AG10803 (cell line): ENCODE data around the gene DDR2.

Source experiments
- DNase-seq: peaks from one replicate; pipeline ENCODE4 v3.0.0; 2010; ENCODE audit warnings: low read depth
- H3K4me3 ChIP-seq: 2 replicates; pipeline ENCODE4 v1.5.1; 2011; ENCODE audit warnings: mild to moderate bottlenecking, low read length, control low read depth
- CTCF ChIP-seq: conservative IDR thresholded peaks from 2 replicates; pipeline ENCODE4 v1.5.1; 2011; ENCODE audit warnings: mild to moderate bottlenecking, low read length, control low read depth, inconsistent platforms

Gene DDR2

GRCh38 chr1:162619076-162619475 is 13.2 kb upstream of the DDR2 start:
- no peak for DNase-seq
- no peak for TF ChIP-seq CTCF
- H3K4me3 ChIP-seq: no peak overlapping the region

DNA sequence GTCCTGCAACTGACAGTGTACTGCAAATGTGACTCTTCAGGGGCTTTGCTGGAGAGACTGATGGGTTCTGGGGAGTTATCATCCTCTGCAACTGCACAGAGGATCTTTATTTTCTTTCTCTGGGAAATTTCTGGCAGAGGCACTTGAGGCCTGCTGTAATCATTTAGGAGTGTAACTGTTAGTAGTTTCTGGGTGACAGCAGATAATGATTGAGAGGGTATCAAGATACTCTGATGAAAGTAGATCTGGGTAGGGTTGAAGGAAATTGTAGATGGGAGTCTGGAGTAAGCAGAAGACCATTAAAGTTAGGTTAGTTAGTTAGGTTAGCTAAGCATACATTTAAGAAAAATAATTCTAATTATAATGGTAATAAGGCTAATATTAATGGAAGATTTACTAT is 11.0 kb upstream of the DDR2 start:
- no peak overlapping the region for H3K4me3 ChIP-seq
- DNase-seq: no peak
- TF ChIP-seq CTCF: no peak

DNA sequence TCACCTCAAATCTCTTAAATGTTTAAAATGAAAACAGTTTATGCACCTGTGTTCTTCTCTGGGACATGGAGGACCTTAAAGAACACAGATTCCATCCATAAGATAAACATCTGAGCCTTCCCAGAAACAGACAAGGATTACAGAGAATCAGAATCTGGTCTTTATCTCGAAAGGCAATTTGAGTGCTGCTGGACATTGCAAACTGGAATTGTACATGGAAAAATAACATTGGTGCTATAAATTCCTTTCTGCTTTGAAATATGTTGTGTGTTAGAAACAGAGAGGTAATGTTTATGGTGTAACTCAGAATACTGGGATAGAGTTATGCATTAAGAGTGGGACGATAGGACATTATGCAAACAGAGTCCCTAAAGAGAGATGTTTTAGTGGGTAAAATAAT is 6.6 kb upstream of the DDR2 start:
- no peak for DNase-seq
- no peak overlapping the region for H3K4me3 ChIP-seq

DNA sequence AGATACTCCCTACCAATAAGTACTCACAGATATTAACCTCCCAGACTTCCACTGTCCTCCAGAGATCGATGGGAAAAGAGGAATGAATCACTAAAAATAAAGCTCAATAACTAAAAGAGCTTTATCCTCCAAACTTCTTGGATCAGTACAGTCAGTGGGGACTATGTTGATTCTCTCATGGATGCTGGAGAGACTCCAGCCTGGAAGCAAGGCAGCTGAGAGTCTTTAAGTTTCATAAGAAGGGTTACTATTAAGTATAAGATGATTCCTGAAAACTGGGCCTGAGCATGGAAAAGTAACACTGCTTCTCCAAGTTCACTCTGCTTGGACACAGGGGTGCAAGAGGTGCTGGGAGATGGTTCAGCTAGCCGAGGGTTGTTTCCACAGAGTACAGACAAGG is 6.2 kb upstream of the DDR2 start:
- peak overlapping the region; percentile 44 for H3K4me3 ChIP-seq
- DNase-seq: peak; percentile 43
- TF ChIP-seq CTCF: no peak

More for the DNA sequence above, 6.6 kb upstream of the DDR2 start:
- no peak for TF ChIP-seq CTCF

DNA sequence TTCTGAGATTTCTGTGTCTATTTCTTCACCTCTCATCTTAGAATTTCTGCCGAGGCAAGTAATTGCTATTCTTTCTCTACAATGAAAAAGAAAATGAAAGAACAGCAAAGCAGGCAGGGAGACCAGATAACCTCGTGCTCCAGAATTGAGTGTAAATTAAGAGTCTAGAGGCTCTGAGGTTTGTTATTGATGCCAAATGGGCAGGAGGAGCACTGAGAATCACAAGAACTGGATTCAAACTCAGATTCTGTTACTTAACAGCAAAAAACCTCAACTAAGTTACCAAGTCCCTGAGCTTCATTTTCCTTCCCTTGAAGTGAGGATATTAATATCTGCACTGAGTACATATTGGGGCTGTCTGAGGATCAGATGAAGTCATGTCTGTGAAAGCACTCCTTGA is 5.5 kb upstream of the DDR2 start:
- peak; percentile 11 for DNase-seq
- H3K4me3 ChIP-seq: peak overlapping the region; percentile 44
- no peak for TF ChIP-seq CTCF

- DNase-seq: peak; percentile 55
- TF ChIP-seq CTCF: peak; percentile 57
- no peak overlapping the region for H3K4me3 ChIP-seq
Measured at GRCh38 chr1:162627662-162628296, 4.5 kb upstream of the DDR2 start.

DNA sequence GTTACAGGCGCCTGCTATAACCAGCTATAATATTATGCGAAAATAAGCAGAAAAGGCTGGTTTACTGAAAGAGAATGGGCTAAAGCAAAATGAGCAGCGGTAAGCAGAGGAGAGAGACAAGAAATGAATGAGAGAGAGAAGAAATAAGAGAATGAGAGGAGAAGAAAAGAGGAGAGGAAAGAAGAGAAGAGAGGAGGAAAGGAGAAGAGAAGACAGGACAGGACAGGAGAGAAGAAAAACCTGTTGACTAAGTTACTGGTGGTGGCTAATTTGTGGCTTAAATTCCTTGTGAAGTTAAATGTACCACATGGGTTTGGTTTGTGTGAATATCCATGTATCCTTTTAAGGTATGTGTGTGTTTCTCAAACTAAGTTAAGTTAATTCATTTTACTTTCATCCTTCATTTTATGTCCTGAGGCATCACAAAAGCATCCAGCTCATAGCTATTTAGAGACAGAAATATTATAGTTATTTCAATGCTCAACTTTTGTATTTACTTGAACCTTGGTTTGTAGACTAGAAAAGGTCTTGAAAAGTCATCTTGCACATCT is 3.1 kb upstream of the DDR2 start:
- no peak overlapping the region for H3K4me3 ChIP-seq
- DNase-seq: peak; percentile 78
- no peak for TF ChIP-seq CTCF
